ENCODE measurements around the gene RADIL.

RADIL gene

DNA sequence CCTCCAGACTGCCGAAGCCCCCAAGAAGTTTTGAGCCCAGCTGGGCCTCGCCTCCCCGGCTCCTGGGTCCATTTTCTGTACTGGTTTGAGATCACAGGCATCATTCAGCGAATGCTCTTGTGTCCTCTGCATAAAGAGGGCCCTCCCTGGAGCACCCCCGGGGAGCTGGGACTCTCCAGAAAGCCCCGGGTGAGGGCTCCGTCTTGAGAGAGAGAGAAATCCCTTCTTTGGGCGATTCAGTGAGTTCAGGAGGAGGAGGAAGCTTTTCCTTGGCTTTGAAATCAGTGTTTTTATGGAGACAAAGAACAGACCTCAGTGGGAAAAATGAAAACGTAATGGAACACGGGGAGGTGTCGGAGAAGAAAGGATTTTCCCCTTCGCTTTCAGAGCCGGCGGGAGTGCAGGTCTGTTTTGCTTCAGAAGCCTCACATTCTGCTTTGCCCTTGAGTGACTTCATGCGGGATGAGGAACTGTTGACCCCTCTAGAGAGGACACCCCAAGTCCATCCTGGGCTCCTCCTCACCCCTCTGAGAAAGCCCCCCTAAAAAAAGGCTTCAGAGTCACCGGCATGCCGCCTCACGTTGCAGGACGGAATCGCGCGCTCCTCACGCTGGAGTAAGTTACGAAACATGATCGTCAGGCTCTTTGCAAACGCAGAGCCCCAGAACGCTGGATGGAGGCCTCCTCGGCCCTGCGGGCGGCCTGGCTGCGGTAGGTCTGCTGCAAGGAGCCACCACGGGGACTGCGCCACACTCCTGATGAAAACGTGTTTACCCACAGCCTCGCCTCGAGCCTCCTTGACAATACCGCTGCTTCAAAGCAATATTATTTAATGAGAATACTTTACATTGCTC, 116.6 kb downstream of the RADIL start:
- TF ChIP-seq CTCF (IDR thresholded peaks at IDR 0.05; ENCODE audit: low read depth, low read length), result no peak
- H3K4me3 ChIP-seq (ENCODE audit: low read depth, low read length), result no peak overlapping the region

- TF ChIP-seq CTCF (IDR thresholded peaks at IDR 0.05; ENCODE audit: low read depth, low read length), result no peak
- H3K4me3 ChIP-seq (ENCODE audit: low read depth, low read length), result no peak overlapping the region
Observed at GRCh38 chr7:4765776-4766490, 117.6 kb downstream of the RADIL start.

- no peak overlapping the region for H3K4me3 ChIP-seq (ENCODE audit: low read depth, low read length)
- no peak for TF ChIP-seq CTCF (IDR thresholded peaks at IDR 0.05; ENCODE audit: low read depth, low read length)
Observed at GRCh38 chr7:4764402-4765007, 119.0 kb downstream of the RADIL start.

DNA sequence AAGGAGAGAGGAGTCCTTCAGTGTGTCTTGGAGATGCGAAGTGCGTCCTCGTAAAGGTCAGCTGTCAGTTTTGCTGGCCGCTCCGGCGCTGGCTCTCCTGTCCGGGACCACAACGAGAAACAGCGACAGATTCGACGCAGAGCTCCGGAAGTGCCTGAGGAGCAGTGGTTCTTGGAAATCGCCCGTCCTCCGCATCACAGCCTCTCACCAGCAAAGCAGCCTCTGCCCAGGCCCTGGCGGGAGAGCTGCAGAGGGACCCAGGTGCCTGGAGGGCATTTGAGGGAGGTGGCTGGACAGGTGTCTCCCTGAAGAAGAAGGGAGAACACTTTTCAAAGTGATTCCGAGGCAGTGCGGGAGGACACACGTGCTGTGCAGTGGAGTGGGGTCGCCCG, 119.7 kb downstream of the RADIL start:
- H3K4me3 ChIP-seq (ENCODE audit: low read depth, low read length), result no peak overlapping the region
- TF ChIP-seq CTCF (IDR thresholded peaks at IDR 0.05; ENCODE audit: low read depth, low read length), result no peak

DNA sequence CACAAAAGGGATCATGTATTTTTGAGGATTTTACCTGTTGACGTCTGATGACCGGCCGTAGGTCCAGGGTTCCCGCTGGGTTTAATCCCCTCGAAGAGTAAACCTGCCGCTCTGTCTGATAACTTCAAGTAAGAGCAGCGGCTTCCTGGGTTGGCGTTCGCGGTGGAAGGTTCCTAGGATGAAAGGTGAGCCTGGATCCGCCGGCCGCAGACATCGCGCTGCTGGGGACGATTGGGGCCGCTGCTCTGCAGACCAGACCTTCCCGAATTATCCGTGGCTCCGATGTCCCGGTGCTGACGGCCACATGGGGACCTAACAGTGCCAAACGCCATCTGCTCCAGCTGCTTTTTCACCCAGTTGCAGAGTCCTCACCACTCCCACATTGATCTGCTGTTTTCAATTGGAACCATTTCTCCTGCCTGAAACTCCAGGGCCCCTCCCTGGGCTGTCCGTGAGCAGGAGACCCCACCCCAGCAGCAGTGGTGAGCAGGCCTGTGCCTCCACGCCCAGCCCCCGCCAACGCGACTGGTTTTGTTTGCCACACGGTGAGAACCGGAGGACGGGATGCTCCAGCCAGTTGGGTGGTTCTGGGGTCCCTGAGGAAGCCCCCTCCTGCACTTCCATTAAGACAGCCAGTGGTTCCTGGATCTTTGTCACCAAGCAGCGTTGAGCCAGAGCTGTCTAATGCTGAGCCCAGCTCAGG, 120.3 kb downstream of the RADIL start:
- no peak for TF ChIP-seq CTCF (IDR thresholded peaks at IDR 0.05; ENCODE audit: low read depth, low read length)
- H3K4me3 ChIP-seq (ENCODE audit: low read depth, low read length), result no peak overlapping the region

- no peak for TF ChIP-seq CTCF (IDR thresholded peaks at IDR 0.05; ENCODE audit: low read depth, low read length)
- no peak overlapping the region for H3K4me3 ChIP-seq (ENCODE audit: low read depth, low read length)
Observed at GRCh38 chr7:4762121-4763055, 121.1 kb downstream of the RADIL start.
